Measurements from ENCODE around the gene NRTN.

DNA sequence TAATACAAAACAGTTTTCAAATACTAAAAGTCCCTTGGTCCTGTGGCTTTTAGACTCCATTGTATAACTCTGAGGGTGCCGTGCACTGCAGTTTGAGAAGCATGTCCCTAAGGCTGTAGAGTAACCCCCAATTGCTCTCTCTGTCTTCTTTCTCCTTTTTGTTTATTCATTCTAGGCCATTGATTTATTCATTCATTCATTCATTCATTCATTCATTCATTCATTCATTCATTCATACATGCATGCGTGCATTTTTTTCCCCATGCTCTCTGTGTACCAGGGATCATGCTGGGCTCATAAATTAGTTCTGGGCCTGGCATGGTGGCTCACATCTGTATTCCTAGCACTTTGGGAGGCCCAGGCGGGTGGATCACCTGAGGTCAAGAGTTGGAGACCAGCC lies 39.6 kb upstream of the NRTN start:
- no peak for TF ChIP-seq POLR2A (IDR thresholded peaks at IDR 0.05)
- TF ChIP-seq, protein P1, sequence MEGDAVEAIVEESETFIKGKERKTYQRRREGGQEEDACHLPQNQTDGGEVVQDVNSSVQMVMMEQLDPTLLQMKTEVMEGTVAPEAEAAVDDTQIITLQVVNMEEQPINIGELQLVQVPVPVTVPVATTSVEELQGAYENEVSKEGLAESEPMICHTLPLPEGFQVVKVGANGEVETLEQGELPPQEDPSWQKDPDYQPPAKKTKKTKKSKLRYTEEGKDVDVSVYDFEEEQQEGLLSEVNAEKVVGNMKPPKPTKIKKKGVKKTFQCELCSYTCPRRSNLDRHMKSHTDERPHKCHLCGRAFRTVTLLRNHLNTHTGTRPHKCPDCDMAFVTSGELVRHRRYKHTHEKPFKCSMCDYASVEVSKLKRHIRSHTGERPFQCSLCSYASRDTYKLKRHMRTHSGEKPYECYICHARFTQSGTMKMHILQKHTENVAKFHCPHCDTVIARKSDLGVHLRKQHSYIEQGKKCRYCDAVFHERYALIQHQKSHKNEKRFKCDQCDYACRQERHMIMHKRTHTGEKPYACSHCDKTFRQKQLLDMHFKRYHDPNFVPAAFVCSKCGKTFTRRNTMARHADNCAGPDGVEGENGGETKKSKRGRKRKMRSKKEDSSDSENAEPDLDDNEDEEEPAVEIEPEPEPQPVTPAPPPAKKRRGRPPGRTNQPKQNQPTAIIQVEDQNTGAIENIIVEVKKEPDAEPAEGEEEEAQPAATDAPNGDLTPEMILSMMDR (IDR thresholded peaks at IDR 0.05), result no peak

All from body of pancreas (tissue), 4 donors.